ENCODE data around the gene ISM1.

Gene ISM1

GRCh38 chr20:13226367-13226766 is 5.3 kb downstream of the ISM1 start:
- no peaks in the 10 kb centered on the region for H3K36me3 ChIP-seq (ENCODE audit: control insufficient read depth, low read length)
- no peak overlapping the region for H3K4me3 ChIP-seq (ENCODE audit: low read length)
- H3K4me1 ChIP-seq (ENCODE audit: control insufficient read depth, low read length), result no peaks in the 10 kb centered on the region
- H3F3A ChIP-seq (ENCODE audit: control insufficient read depth, insufficient read depth), result no peaks in the 10 kb centered on the region
- no peaks in the 10 kb centered on the region for H3K27me3 ChIP-seq (ENCODE audit: control insufficient read depth, low read length)
- H3K79me2 ChIP-seq (ENCODE audit: control insufficient read depth, low read length), result no peaks in the 10 kb centered on the region
- H3K9me2 ChIP-seq (replicated peaks; ENCODE audit: control insufficient read depth, low read length), result no peaks in the 10 kb centered on the region
- no peak overlapping the region for H3K27ac ChIP-seq (ENCODE audit: low read depth, low read length)
- H4K20me1 ChIP-seq (ENCODE audit: control insufficient read depth, insufficient read depth, low read depth, low read length), result no peaks in the 10 kb centered on the region
- H3K4me2 ChIP-seq (ENCODE audit: low read length), result no peak overlapping the region
- TF ChIP-seq EZH2phosphoT487 (IDR thresholded peaks at IDR 0.05; ENCODE audit: borderline replicate concordance, low read length) (no peak), CTCF (IDR thresholded peaks at IDR 0.05; ENCODE audit: low read depth, low read length, poor library complexity, severe bottlenecking) (no peak)
- H3K9me3 ChIP-seq (ENCODE audit: control insufficient read depth, insufficient read depth, low read length), result peaks cover 4% of the 10 kb centered on the region; the same call in 1 of the 2 replicates

DNA sequence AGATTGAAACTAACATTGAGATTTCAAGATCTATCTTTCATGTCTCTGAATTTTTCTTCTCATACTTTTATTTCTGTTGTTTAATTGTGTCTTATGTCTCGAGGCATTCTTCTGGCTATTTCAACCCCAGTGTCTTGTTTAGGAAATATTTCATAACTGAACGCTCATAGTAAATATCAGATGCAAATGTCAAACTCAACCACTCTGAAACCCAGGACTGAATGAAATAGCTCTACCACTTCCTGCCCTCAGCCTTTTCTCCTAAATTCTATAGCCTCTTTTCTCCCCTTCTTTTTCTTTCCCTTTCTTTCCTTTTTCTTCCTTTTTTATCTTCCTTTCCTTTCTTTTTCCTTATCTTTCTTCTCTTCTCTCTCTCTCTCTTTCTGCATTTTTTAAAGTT is 7.7 kb downstream of the ISM1 start:
- no peak overlapping the region for H3K27ac ChIP-seq (ENCODE audit: low read depth, low read length)
- no peaks in the 10 kb centered on the region for H3F3A ChIP-seq (ENCODE audit: control insufficient read depth, insufficient read depth)
- H3K9me2 ChIP-seq (replicated peaks; ENCODE audit: control insufficient read depth, low read length), result no peaks in the 10 kb centered on the region
- H3K9me3 ChIP-seq (ENCODE audit: control insufficient read depth, insufficient read depth, low read length), result no peaks in the 10 kb centered on the region
- no peak overlapping the region for H3K4me2 ChIP-seq (ENCODE audit: low read length)
- H3K36me3 ChIP-seq (ENCODE audit: control insufficient read depth, low read length), result no peaks in the 10 kb centered on the region
- H3K4me3 ChIP-seq (ENCODE audit: low read length), result no peak overlapping the region
- H4K20me1 ChIP-seq (ENCODE audit: control insufficient read depth, insufficient read depth, low read depth, low read length), result no peaks in the 10 kb centered on the region
- TF ChIP-seq EZH2phosphoT487 (IDR thresholded peaks at IDR 0.05; ENCODE audit: borderline replicate concordance, low read length) (no peak), CTCF (IDR thresholded peaks at IDR 0.05; ENCODE audit: low read depth, low read length, poor library complexity, severe bottlenecking) (no peak)
- H3K27me3 ChIP-seq (ENCODE audit: control insufficient read depth, low read length), result no peaks in the 10 kb centered on the region
- H3K4me1 ChIP-seq (ENCODE audit: control insufficient read depth, low read length), result no peaks in the 10 kb centered on the region
- H3K79me2 ChIP-seq (ENCODE audit: control insufficient read depth, low read length), result no peaks in the 10 kb centered on the region

- H3F3A ChIP-seq (ENCODE audit: control insufficient read depth, insufficient read depth), result no peaks in the 10 kb centered on the region
- no peaks in the 10 kb centered on the region for H4K20me1 ChIP-seq (ENCODE audit: control insufficient read depth, insufficient read depth, low read depth, low read length)
- H3K4me1 ChIP-seq (ENCODE audit: control insufficient read depth, low read length), result no peaks in the 10 kb centered on the region
- no peak overlapping the region for H3K27ac ChIP-seq (ENCODE audit: low read depth, low read length)
- no peaks in the 10 kb centered on the region for H3K79me2 ChIP-seq (ENCODE audit: control insufficient read depth, low read length)
- H3K36me3 ChIP-seq (ENCODE audit: control insufficient read depth, low read length), result no peaks in the 10 kb centered on the region
- no peaks in the 10 kb centered on the region for H3K9me2 ChIP-seq (replicated peaks; ENCODE audit: control insufficient read depth, low read length)
- TF ChIP-seq CTCF (IDR thresholded peaks at IDR 0.05; ENCODE audit: low read depth, low read length, poor library complexity, severe bottlenecking) (no peak), EZH2phosphoT487 (IDR thresholded peaks at IDR 0.05; ENCODE audit: borderline replicate concordance, low read length) (no peak)
- no peak overlapping the region for H3K4me3 ChIP-seq (ENCODE audit: low read length)
- no peak overlapping the region for H3K4me2 ChIP-seq (ENCODE audit: low read length)
- H3K27me3 ChIP-seq (ENCODE audit: control insufficient read depth, low read length), result no peaks in the 10 kb centered on the region
- H3K9me3 ChIP-seq (ENCODE audit: control insufficient read depth, insufficient read depth, low read length), result no peaks in the 10 kb centered on the region
Measured at GRCh38 chr20:13229538-13229937, 8.5 kb downstream of the ISM1 start.

Data from DOHH2 (cell line).